ENCODE measurements around the gene F2RL2.

F2RL2 gene

GRCh38 chr5:76583163-76584047 lies 39.8 kb downstream of the F2RL2 start:
- DNase-seq (ENCODE audit: low spot score) = no peak

GRCh38 chr5:76582230-76583162 lies 40.7 kb downstream of the F2RL2 start:
- no peak for DNase-seq (ENCODE audit: low spot score)

- DNase-seq (ENCODE audit: low spot score) = no peak
Measured at GRCh38 chr5:76580981-76581380, 42.2 kb downstream of the F2RL2 start.

- DNase-seq (ENCODE audit: low spot score) = no peak
Measured at GRCh38 chr5:76579166-76579937, 43.9 kb downstream of the F2RL2 start.

GRCh38 chr5:76576996-76577395 lies 46.2 kb downstream of the F2RL2 start:
- no peak for DNase-seq (ENCODE audit: low spot score)

- DNase-seq (ENCODE audit: low spot score) = no peak
Measured at GRCh38 chr5:76576450-76576849, 46.8 kb downstream of the F2RL2 start.

GRCh38 chr5:76571559-76571958 lies 51.6 kb downstream of the F2RL2 start:
- no peak for DNase-seq (ENCODE audit: low spot score)

GRCh38 chr5:76570153-76570552 lies 53.0 kb downstream of the F2RL2 start:
- DNase-seq (ENCODE audit: low spot score) = no peak
